Endodermal cell (in vitro differentiated cells): ENCODE data around the gene C6. TPM values are rescaled to one million over a fixed set of nuclear protein-coding genes. Genes with fewer than 3 reads are reported as not detected.

Experiments
- DNase-seq: peaks from one replicate; pipeline ENCODE4 v3.0.0-alpha.2; 2017
- H3K27ac ChIP-seq: 2 replicates; pipeline ENCODE4 v1.5.1; 2013; ENCODE audit warnings: mild to moderate bottlenecking, low read depth, low read length, moderate library complexity
- H3K27me3 ChIP-seq: 2 replicates; pipeline ENCODE4 v1.6.1; 2013; ENCODE audit warnings: mild to moderate bottlenecking, low read length, moderate library complexity; ENCODE audit not compliant: insufficient read depth, control insufficient read depth, poor library complexity, severe bottlenecking
- H3K36me3 ChIP-seq: 2 replicates; pipeline ENCODE4 v1.7.0; 2013; ENCODE audit warnings: mild to moderate bottlenecking, low read length, moderate library complexity; ENCODE audit not compliant: control insufficient read depth, insufficient read depth
- H3K4me1 ChIP-seq: one replicate; pipeline ENCODE4 v1.7.0; 2013; ENCODE audit warnings: low read length; ENCODE audit not compliant: control insufficient read depth, insufficient read depth
- H3K4me3 ChIP-seq: 2 replicates; pipeline ENCODE4 v1.5.1; 2013; ENCODE audit warnings: mild to moderate bottlenecking, low read length, moderate library complexity
- H3K9ac ChIP-seq: 2 replicates; pipeline ENCODE4 v1.6.1; 2013; ENCODE audit warnings: mild to moderate bottlenecking, low read length, moderate library complexity; ENCODE audit not compliant: poor library complexity, severe bottlenecking; ENCODE audit errors: extremely low read depth
- H3K9me3 ChIP-seq: 2 replicates; pipeline ENCODE4 v1.6.1; 2013; ENCODE audit warnings: mild to moderate bottlenecking, low read length, moderate library complexity; ENCODE audit not compliant: control insufficient read depth
- H3K27ac Mint-ChIP-seq: 2 replicates; pipeline ENCODE4 v1.8.0; 2020; ENCODE audit warnings: mixed read lengths
- H3K27me3 Mint-ChIP-seq: 2 replicates; pipeline ENCODE4 v1.8.0; 2021; ENCODE audit warnings: mild to moderate bottlenecking, mixed read lengths; ENCODE audit not compliant: insufficient read depth
- H3K36me3 Mint-ChIP-seq: 2 replicates; pipeline ENCODE4 v1.8.0; 2020; ENCODE audit warnings: low read depth, mixed read lengths
- H3K4me1 Mint-ChIP-seq: 2 replicates; pipeline ENCODE4 v1.8.0; 2020; ENCODE audit warnings: mixed read lengths
- H3K4me3 Mint-ChIP-seq: 2 replicates; pipeline ENCODE4 v1.8.0; 2020; ENCODE audit warnings: mild to moderate bottlenecking, moderate library complexity, mixed read lengths
- H3K9me3 Mint-ChIP-seq: 2 replicates; pipeline ENCODE4 v1.8.0; 2020; ENCODE audit warnings: mild to moderate bottlenecking, mixed read lengths
- WGBS, 2 experiments: methylation state at CpG; one replicate each; pipeline versions ENCODE4 v1.1.5 to v1.1.7; 2013; ENCODE audit warnings: missing lambda C conversion rate in 2 of 2, mixed read lengths in 1 of 2; ENCODE audit not compliant: insufficient coverage in 1 of 2, insufficient read length in 1 of 2; 5-methylcytosine and 5-hydroxymethylcytosine counted together
- total RNA-seq, 2 donors: library from RNA; stranded (reverse); fragmentation: NEBNext Ultra II Directional in 1 of 2; extraction: Animal tissue kit (Norgen Biotek cat#: 25700) in 1 of 2; gene quantifications; 2 replicates in 1 of 2; 3 replicates in 1 of 2; pipeline ENCODE4 v1.2.1, GENCODE V29; 2021
- TF ChIP-seq, protein P1 (sequence below): fragments of 200-600 bp; sonication (generic); conservative IDR thresholded peaks from 2 replicates; pipeline ENCODE4 v1.5.0; 2021; ENCODE audit warnings: antibody characterized with exemption, mild to moderate bottlenecking

C6 gene
- total RNA-seq, 2 donors from 2014 or later: 0.38 TPM; not detected in 1

DNA sequence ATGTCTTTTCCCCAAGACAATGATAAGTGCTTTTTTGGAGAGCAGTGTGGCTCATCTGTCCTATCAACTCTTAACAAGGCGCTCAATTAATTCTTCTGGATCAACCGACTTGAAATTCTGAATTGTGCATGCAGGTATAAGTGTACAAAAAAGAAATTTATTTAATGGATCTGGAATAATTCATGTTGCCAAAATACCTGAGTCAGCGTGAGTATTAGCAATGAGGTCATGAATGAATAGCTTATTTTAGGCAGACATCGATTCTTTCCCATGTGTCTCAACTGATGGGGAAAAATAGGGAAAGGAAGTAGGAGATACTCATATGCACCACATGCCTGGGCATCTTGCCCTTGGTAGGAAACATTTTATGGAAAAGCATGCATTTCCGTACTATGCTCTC is 68.0 kb downstream of the C6 start:
- Mint-ChIP-seq H3K9me3 (peaks cover under 1% of the 10 kb centered on the region), H3K27me3 (no peaks in the 10 kb centered on the region), H3K36me3 (no peaks in the 10 kb centered on the region), H3K4me1 (no peaks in the 10 kb centered on the region), H3K4me3 (no peak overlapping the region), H3K27ac (no peak overlapping the region)
- no peak for DNase-seq
- no peak overlapping the region for H3K4me3 ChIP-seq
- H3K27me3 ChIP-seq: no peaks in the 10 kb centered on the region
- WGBS, 2 experiments: 90 to 93% methylated on average over 4 to 5 of the region's 5 CpGs
- TF ChIP-seq, protein P1, sequence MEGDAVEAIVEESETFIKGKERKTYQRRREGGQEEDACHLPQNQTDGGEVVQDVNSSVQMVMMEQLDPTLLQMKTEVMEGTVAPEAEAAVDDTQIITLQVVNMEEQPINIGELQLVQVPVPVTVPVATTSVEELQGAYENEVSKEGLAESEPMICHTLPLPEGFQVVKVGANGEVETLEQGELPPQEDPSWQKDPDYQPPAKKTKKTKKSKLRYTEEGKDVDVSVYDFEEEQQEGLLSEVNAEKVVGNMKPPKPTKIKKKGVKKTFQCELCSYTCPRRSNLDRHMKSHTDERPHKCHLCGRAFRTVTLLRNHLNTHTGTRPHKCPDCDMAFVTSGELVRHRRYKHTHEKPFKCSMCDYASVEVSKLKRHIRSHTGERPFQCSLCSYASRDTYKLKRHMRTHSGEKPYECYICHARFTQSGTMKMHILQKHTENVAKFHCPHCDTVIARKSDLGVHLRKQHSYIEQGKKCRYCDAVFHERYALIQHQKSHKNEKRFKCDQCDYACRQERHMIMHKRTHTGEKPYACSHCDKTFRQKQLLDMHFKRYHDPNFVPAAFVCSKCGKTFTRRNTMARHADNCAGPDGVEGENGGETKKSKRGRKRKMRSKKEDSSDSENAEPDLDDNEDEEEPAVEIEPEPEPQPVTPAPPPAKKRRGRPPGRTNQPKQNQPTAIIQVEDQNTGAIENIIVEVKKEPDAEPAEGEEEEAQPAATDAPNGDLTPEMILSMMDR: no peak
- H3K9ac ChIP-seq: no peak overlapping the region
- no peaks in the 10 kb centered on the region for H3K9me3 ChIP-seq
- H3K27ac ChIP-seq: no peak overlapping the region
- H3K36me3 ChIP-seq: no peaks in the 10 kb centered on the region
- no peaks in the 10 kb centered on the region for H3K4me1 ChIP-seq

DNA sequence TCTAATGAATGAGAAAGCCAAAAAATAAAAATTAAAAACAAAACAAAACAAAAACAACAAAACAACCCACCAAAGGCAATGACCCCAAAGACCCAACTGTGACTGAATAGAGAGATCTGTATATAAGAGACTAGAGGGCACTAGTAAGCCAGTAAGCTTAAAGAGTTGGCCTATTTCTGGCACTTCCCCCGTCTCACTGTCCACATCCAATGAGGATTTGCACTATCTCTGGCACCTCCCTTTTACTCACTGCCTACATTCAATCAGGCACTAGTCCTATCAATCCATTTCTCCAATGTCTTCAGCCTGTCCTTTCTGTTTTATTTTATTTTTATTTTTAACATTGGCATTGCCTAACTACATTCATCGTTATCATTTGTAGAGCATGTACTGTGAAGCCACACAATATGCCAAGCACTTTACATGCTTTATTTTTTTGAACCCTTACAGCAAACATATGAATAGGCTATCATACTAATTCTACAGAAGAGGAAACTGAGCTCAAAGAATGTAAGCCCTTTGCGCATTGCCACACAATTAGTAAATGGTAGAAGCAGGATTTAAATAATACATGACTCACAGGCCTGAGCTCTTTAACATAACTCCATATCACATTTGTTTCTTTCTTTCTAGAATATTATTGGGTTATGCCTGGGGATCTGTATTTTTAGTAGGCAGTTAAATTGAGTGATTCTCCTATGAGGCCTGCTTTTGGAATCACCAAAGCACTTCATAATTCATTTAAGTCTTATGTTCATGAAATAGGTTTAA is 70.0 kb downstream of the C6 start:
- Histone ChIP-seq H3K36me3 (no peaks in the 10 kb centered on the region), H3K4me1 (no peaks in the 10 kb centered on the region), H3K27ac (no peak overlapping the region), H3K9ac (no peak overlapping the region), H3K4me3 (no peak overlapping the region), H3K27me3 (no peaks in the 10 kb centered on the region), H3K9me3 (no peaks in the 10 kb centered on the region)
- H3K36me3 Mint-ChIP-seq: no peaks in the 10 kb centered on the region
- H3K4me1 Mint-ChIP-seq: no peaks in the 10 kb centered on the region
- TF ChIP-seq, protein P1: no peak
- no peak for DNase-seq
- no peak overlapping the region for H3K27ac Mint-ChIP-seq
- peaks cover 4% of the 10 kb centered on the region for H3K9me3 Mint-ChIP-seq
- H3K4me3 Mint-ChIP-seq: no peak overlapping the region
- H3K27me3 Mint-ChIP-seq: no peaks in the 10 kb centered on the region
- WGBS, 2 experiments: 97 to 100% methylated on average over 1 to 3 of the region's 3 CpGs

DNA sequence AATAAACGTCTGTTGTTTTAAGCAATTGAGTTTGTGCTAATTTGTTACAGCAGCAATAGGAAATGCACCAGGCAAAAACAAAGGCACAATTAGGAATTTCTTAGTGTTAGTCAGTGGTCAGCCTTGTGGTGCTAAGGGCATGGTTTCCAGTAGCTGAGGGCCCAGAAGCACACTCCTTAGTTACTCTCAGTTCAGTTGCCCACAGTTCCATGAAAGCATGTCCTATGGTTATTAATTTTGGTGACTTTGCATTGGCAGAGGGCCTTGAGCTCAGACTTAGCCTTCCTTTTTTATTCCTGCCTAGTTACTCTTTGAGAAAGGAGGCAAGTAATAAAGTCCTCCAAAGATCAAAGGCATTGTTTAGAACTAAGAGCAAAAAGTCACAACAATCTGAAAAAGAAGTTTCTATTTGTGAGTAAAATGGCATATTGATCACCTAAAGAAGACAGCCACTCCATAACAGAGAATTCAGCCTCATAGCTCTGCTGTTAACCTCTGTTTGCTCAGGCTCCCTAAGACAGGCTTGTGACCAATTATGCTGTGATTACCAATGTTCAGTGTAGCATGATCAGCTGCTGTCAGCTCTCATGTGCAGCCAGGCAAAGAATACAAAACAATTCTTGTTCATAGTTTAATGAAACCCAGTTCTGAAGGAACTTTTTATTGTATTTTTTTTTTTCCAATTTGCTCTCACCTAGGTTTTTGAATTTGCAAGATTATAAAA is 85.2 kb downstream of the C6 start:
- no peaks in the 10 kb centered on the region for H3K27me3 ChIP-seq
- H3K27me3 Mint-ChIP-seq: no peaks in the 10 kb centered on the region
- 57 to 75% methylated on average over 1 of the region's 1 CpG for WGBS, 2 experiments
- H3K27ac ChIP-seq: no peak overlapping the region
- H3K36me3 Mint-ChIP-seq: no peaks in the 10 kb centered on the region
- DNase-seq: no peak
- no peaks in the 10 kb centered on the region for H3K4me1 ChIP-seq
- no peak overlapping the region for H3K4me3 ChIP-seq
- H3K4me3 Mint-ChIP-seq: no peak overlapping the region
- H3K36me3 ChIP-seq: no peaks in the 10 kb centered on the region
- H3K9me3 Mint-ChIP-seq: no peaks in the 10 kb centered on the region
- H3K27ac Mint-ChIP-seq: no peak overlapping the region
- no peak overlapping the region for H3K9ac ChIP-seq
- H3K9me3 ChIP-seq: no peaks in the 10 kb centered on the region
- H3K4me1 Mint-ChIP-seq: no peaks in the 10 kb centered on the region
- TF ChIP-seq, protein P1: no peak
